T-cell (primary cell): Measurements from ENCODE around the gene SMAD3. TPM values are rescaled to one million over a fixed set of nuclear protein-coding genes. Genes with fewer than 3 reads are reported as not detected.

Source experiments
- ATAC-seq, 4 experiments: fragments of 200-7000 bp in 3 of 4; fragments of 150-1000 bp in 1 of 4; cut with Tn5 transposase; replicated peaks in 1 of 4; 1 replicate in 3 of 4; 2 replicates in 1 of 4; pipeline ENCODE4 v1.10.0; 2021; ENCODE audit warnings: moderate library complexity in 3 of 4, mild to moderate bottlenecking in 2 of 4, moderate number of reproducible peaks in 1 of 4
- CTCF ChIA-PET, 2 donors: fragments of 300-600 bp; sonication (Branson Sonifier 250); formaldehyde crosslinking; loops; one replicate each; lab custom pipeline; 2022; ENCODE audit warnings: antibody characterized with exemption in 2 of 2; lab: Charles Lee
- POLR2A ChIA-PET, 2 donors: fragments of 300-600 bp; sonication (Branson Sonifier 250); formaldehyde crosslinking; loops; one replicate each; lab custom pipeline; 2022; ENCODE audit warnings: antibody characterized with exemption in 2 of 2; lab: Charles Lee
- DNase-seq, 35 experiments: peaks; one replicate each; pipeline versions ENCODE4 v3.0.0 to v3.0.0-alpha.2; 2013 to 2023
- H3K27ac ChIP-seq: one replicate; pipeline ENCODE4 v1.5.1; 2013; ENCODE audit warnings: low read length
- H3K27me3 ChIP-seq, 2 experiments: replicated peaks in 1 of 2; 1 replicate in 1 of 2; 2 replicates in 1 of 2; pipeline versions ENCODE4 v1.6.1 to v1.7.0; 2013; ENCODE audit warnings: low read length in 1 of 2, mixed read lengths in 1 of 2; ENCODE audit not compliant: control insufficient read depth in 2 of 2, insufficient read depth in 2 of 2; ENCODE audit errors: extremely low read depth in 1 of 2
- H3K36me3 ChIP-seq, 2 donors: 1 replicate in 1 of 2; 2 replicates in 1 of 2; pipeline versions ENCODE4 v1.6.1 to v1.7.0; 2013; ENCODE audit warnings: low read length in 1 of 2; ENCODE audit not compliant: control insufficient read depth in 2 of 2, insufficient read depth in 1 of 2; ENCODE audit errors: extremely low read depth in 1 of 2
- H3K4me1 ChIP-seq, 2 experiments: 1 replicate in 1 of 2; 2 replicates in 1 of 2; pipeline versions ENCODE4 v1.6.1 to v1.7.0; 2013; ENCODE audit warnings: low read length in 2 of 2, mixed read lengths in 1 of 2; ENCODE audit not compliant: insufficient read depth in 2 of 2, control insufficient read depth in 1 of 2; ENCODE audit errors: extremely low read depth in 1 of 2
- H3K4me3 ChIP-seq, 2 donors: 1 replicate in 1 of 2; 2 replicates in 1 of 2; pipeline versions ENCODE4 v1.5.1 to v1.7.0; 2013; ENCODE audit warnings: mild to moderate bottlenecking in 2 of 2, low read length in 1 of 2, moderate library complexity in 1 of 2; ENCODE audit not compliant: control insufficient read depth in 1 of 2; ENCODE audit errors: extremely low read depth in 1 of 2
- H3K9me3 ChIP-seq: 2 replicates; pipeline ENCODE4 v1.7.0; 2013
- H3K27ac Mint-ChIP-seq, 2 donors: one replicate each; pipeline ENCODE4 v1.8.0; 2020 to 2021; ENCODE audit warnings: mild to moderate bottlenecking in 2 of 2, mixed read lengths in 2 of 2
- H3K27me3 Mint-ChIP-seq, 2 donors: one replicate each; pipeline ENCODE4 v1.8.0; 2021 to 2022; ENCODE audit warnings: mixed read lengths in 2 of 2
- H3K36me3 Mint-ChIP-seq: one replicate; pipeline ENCODE4 v1.8.0; 2021; ENCODE audit warnings: mixed read lengths
- H3K4me1 Mint-ChIP-seq, 3 donors: one replicate each; pipeline ENCODE4 v1.8.0; 2020 to 2022; ENCODE audit warnings: mixed read lengths in 3 of 3, mild to moderate bottlenecking in 1 of 3
- H3K4me3 Mint-ChIP-seq, 3 donors: one replicate each; pipeline ENCODE4 v1.8.0; 2020 to 2022; ENCODE audit warnings: mild to moderate bottlenecking in 3 of 3, mixed read lengths in 3 of 3, moderate library complexity in 3 of 3
- H3K9me3 Mint-ChIP-seq, 3 donors: one replicate each; pipeline ENCODE4 v1.8.0; 2020 to 2022; ENCODE audit warnings: mixed read lengths in 3 of 3
- WGBS: methylation state at CpG from one replicate; pipeline ENCODE4 v1.1.5; 2013; ENCODE audit warnings: missing lambda C conversion rate; ENCODE audit not compliant: insufficient coverage; 5-methylcytosine and 5-hydroxymethylcytosine counted together
- total RNA-seq, 35 experiments: library from RNA in 6 of 35; stranded (reverse) in 6 of 35; fragments of 120-200 nt in 1 of 35; gene quantifications; one replicate each; pipeline versions ENCODE4 v1.2.1 to v1.2.4 and lab custom pipeline; 2013 to 2026

The SMAD3 gene
- total RNA-seq, 5 donors from 2014 or later (not counting 1 experiment from before 2014, with no cell fraction given): 55.4 to 159 (median 110) TPM

GRCh38 chr15:67224889-67225288 lies 159.5 kb downstream of the SMAD3 start:
- H3K27me3 ChIP-seq: no peaks in the 10 kb centered on the region

GRCh38 chr15:67225336-67225735 lies 159.9 kb downstream of the SMAD3 start:
- CTCF ChIA-PET: no interaction called here
- H3K36me3 Mint-ChIP-seq: peaks cover 38% of the 10 kb centered on the region

More at GRCh38 chr15:67224889-67225288, 159.5 kb downstream of the SMAD3 start:
- Histone ChIP-seq H3K4me3 (no peak overlapping the region), H3K4me1 (no peaks in the 10 kb centered on the region), H3K27ac (no peak overlapping the region), H3K36me3 (peaks cover 3 to 5% of the 10 kb centered on the region in 2 donors), H3K9me3 (no peaks in the 10 kb centered on the region)
- Mint-ChIP-seq H3K4me3 (no peak overlapping the region), H3K27ac (no peak overlapping the region), H3K36me3 (peaks cover 36% of the 10 kb centered on the region), H3K4me1 (peaks cover 7 to 15% (median 12%) of the 10 kb centered on the region in 3 donors), H3K27me3 (no peaks in the 10 kb centered on the region), H3K9me3 (no peaks in the 10 kb centered on the region)
- DNase-seq: no peak
- WGBS: 90% methylated on average over 2 of the region's 3 CpGs
- no peak for ATAC-seq
- ChIA-PET POLR2A (interaction anchor here in 1 of 2 donors (0.6 kb wide), 1 partner anchor 83 kb away, joined by 18 read pairs; no protein-coding TSS in a partner anchor), CTCF (no interaction called here)

GRCh38 chr15:67227431-67227830 lies 162.0 kb downstream of the SMAD3 start:
- Histone ChIP-seq H3K4me3 (no peak overlapping the region), H3K27ac (no peak overlapping the region), H3K9me3 (no peaks in the 10 kb centered on the region), H3K4me1 (no peaks in the 10 kb centered on the region), H3K27me3 (no peaks in the 10 kb centered on the region), H3K36me3 (peaks cover 0 to 25% of the 10 kb centered on the region in 2 donors)
- Mint-ChIP-seq H3K27me3 (no peaks in the 10 kb centered on the region), H3K4me3 (no peak overlapping the region), H3K4me1 (peaks cover 7 to 15% (median 12%) of the 10 kb centered on the region in 3 donors), H3K9me3 (no peaks in the 10 kb centered on the region), H3K27ac (no peak overlapping the region), H3K36me3 (peaks cover 51% of the 10 kb centered on the region)
- DNase-seq (no peak), ATAC-seq (no peak)
- CTCF ChIA-PET: no interaction called here
- no CpG with 5 or more reads among the region's 1 CpG for WGBS
- POLR2A ChIA-PET: no interaction called here

More at GRCh38 chr15:67225336-67225735, 159.9 kb downstream of the SMAD3 start:
- no peaks in the 10 kb centered on the region for H3K4me1 ChIP-seq
- Mint-ChIP-seq H3K9me3 (no peaks in the 10 kb centered on the region), H3K4me3 (no peak overlapping the region), H3K27me3 (no peaks in the 10 kb centered on the region), H3K27ac (no peak overlapping the region), H3K4me1 (peaks cover 7 to 15% (median 12%) of the 10 kb centered on the region in 3 donors)
- peaks cover 3 to 6% of the 10 kb centered on the region in 2 donors for H3K36me3 ChIP-seq
- H3K27me3 ChIP-seq: no peaks in the 10 kb centered on the region
- DNase-seq (no peak), ATAC-seq (no peak)
- no peaks in the 10 kb centered on the region for H3K9me3 ChIP-seq
- no peak overlapping the region for H3K27ac ChIP-seq
- H3K4me3 ChIP-seq: no peak overlapping the region
- no CpG with 5 or more reads among the region's 2 CpGs for WGBS
- POLR2A ChIA-PET: interaction anchor here in 1 of 2 donors (0.6 kb wide), 1 partner anchor 83 kb away, joined by 18 read pairs; no protein-coding TSS in a partner anchor

- H3K36me3 Mint-ChIP-seq: peaks cover 55% of the 10 kb centered on the region
- no peaks in the 10 kb centered on the region for H3K27me3 Mint-ChIP-seq
- Histone ChIP-seq H3K9me3 (no peaks in the 10 kb centered on the region), H3K27me3 (no peaks in the 10 kb centered on the region), H3K27ac (no peak overlapping the region), H3K4me1 (no peaks in the 10 kb centered on the region), H3K36me3 (peaks cover 0 to 29% of the 10 kb centered on the region in 2 donors), H3K4me3 (no peak overlapping the region)
- ChIA-PET POLR2A (no interaction called here), CTCF (no interaction called here)
- WGBS: no CpG with 5 or more reads among the region's 1 CpG
- no peaks in the 10 kb centered on the region for H3K9me3 Mint-ChIP-seq
- no peak for DNase-seq
- no peak for ATAC-seq
- no peak overlapping the region for H3K27ac Mint-ChIP-seq
- no peak overlapping the region for H3K4me3 Mint-ChIP-seq
- peaks cover 7 to 15% (median 12%) of the 10 kb centered on the region in 3 donors for H3K4me1 Mint-ChIP-seq
Measured at GRCh38 chr15:67227846-67228245, 162.4 kb downstream of the SMAD3 start.

GRCh38 chr15:67228286-67228685 lies 162.9 kb downstream of the SMAD3 start:
- Histone ChIP-seq H3K27me3 (no peaks in the 10 kb centered on the region), H3K9me3 (no peaks in the 10 kb centered on the region), H3K4me3 (no peak overlapping the region), H3K27ac (no peak overlapping the region), H3K36me3 (peaks cover 0 to 33% of the 10 kb centered on the region in 2 donors), H3K4me1 (no peaks in the 10 kb centered on the region)
- Mint-ChIP-seq H3K9me3 (no peaks in the 10 kb centered on the region), H3K4me3 (no peak overlapping the region), H3K36me3 (peaks cover 59% of the 10 kb centered on the region), H3K27me3 (no peaks in the 10 kb centered on the region), H3K27ac (peak overlapping the region in 1 of 2 donors; percentile 56), H3K4me1 (peaks cover 7 to 15% (median 12%) of the 10 kb centered on the region in 3 donors)
- ATAC-seq: no peak
- POLR2A ChIA-PET: no interaction called here
- DNase-seq: no peak
- CTCF ChIA-PET: no interaction called here
- WGBS: no CpG with 5 or more reads among the region's 1 CpG

- DNase-seq (no peak), ATAC-seq (no peak)
- Histone ChIP-seq H3K4me1 (no peaks in the 10 kb centered on the region), H3K27me3 (no peaks in the 10 kb centered on the region), H3K27ac (no peak overlapping the region), H3K36me3 (peaks cover 2 to 48% of the 10 kb centered on the region in 2 donors), H3K4me3 (no peak overlapping the region), H3K9me3 (no peaks in the 10 kb centered on the region)
- 100% methylated on average over 2 of the region's 2 CpGs for WGBS
- POLR2A ChIA-PET: no interaction called here
- no peak overlapping the region for H3K4me3 Mint-ChIP-seq
- peaks cover 70% of the 10 kb centered on the region for H3K36me3 Mint-ChIP-seq
- no peak overlapping the region for H3K27ac Mint-ChIP-seq
- CTCF ChIA-PET: no interaction called here
- H3K9me3 Mint-ChIP-seq: no peaks in the 10 kb centered on the region
- H3K4me1 Mint-ChIP-seq: peaks cover 7 to 15% (median 12%) of the 10 kb centered on the region in 3 donors
- no peaks in the 10 kb centered on the region for H3K27me3 Mint-ChIP-seq
Measured at GRCh38 chr15:67230504-67230903, 165.1 kb downstream of the SMAD3 start.
